HCT116 (cell line): ENCODE measurements around the gene CTSL.

Experiments used
- JUND ChIP-seq: IDR thresholded peaks from 2 replicates; pipeline ENCODE4 v1.6.1; 2012
- POLR2A ChIP-seq: IDR thresholded peaks from 2 replicates; pipeline ENCODE4 v1.7.0; 2011; ENCODE audit warnings: borderline replicate concordance; ENCODE audit not compliant: insufficient read depth, insufficient read length; ENCODE audit errors: extremely low read depth
- SP1 ChIP-seq: IDR thresholded peaks from 2 replicates; pipeline ENCODE4 v1.6.1; 2012; ENCODE audit warnings: low read depth
- ZFX ChIP-seq: fragments of 450-650 bp; IDR thresholded peaks from 2 replicates; pipeline ENCODE4 v1.6.1; 2017
- TF ChIP-seq, protein P1 (sequence below), 3 experiments: fragments of 200-600 bp in 1 of 3; sonication (generic) in 1 of 3; IDR thresholded peaks in 2 of 3; conservative IDR thresholded peaks in 1 of 3; 2 replicates each; pipeline ENCODE4 v1.5.1; 2012 to 2017; ENCODE audit warnings: low read depth in 2 of 3, low read length in 2 of 3, antibody characterized with exemption in 1 of 3, borderline replicate concordance in 1 of 3, control low read depth in 1 of 3, mild to moderate bottlenecking in 1 of 3, mixed read lengths in 1 of 3, mixed run types in 1 of 3, moderate library complexity in 1 of 3; ENCODE audit not compliant: insufficient read depth in 1 of 3

DNA sequence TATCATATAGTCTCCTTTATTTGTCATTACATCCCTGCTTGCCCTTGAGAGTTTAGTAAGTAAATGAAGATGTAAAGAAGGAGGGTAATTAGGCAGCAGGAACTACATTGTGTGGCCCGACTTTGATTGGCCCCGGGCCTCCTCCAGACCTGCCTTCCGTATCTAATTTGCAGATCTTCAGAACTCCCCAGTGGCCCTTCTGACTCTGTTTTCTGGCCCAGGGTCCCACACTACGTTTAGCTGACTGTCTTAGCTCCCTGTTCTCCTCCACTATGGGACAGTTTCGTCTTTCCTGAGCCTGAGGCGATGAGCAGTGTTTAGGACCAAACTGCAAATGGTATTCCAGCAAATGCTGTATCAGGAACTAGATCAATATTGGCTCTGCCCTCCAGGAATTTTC, 21.6 kb upstream of the CTSL start:
- TF ChIP-seq, protein P1, sequence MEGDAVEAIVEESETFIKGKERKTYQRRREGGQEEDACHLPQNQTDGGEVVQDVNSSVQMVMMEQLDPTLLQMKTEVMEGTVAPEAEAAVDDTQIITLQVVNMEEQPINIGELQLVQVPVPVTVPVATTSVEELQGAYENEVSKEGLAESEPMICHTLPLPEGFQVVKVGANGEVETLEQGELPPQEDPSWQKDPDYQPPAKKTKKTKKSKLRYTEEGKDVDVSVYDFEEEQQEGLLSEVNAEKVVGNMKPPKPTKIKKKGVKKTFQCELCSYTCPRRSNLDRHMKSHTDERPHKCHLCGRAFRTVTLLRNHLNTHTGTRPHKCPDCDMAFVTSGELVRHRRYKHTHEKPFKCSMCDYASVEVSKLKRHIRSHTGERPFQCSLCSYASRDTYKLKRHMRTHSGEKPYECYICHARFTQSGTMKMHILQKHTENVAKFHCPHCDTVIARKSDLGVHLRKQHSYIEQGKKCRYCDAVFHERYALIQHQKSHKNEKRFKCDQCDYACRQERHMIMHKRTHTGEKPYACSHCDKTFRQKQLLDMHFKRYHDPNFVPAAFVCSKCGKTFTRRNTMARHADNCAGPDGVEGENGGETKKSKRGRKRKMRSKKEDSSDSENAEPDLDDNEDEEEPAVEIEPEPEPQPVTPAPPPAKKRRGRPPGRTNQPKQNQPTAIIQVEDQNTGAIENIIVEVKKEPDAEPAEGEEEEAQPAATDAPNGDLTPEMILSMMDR (IDR thresholded peaks at IDR 0.05 in 2 of 3, conservative IDR thresholded peaks at IDR 0.05 in 1 of 3; ENCODE audit: borderline replicate concordance in 1 of 3, insufficient read depth in 1 of 3, low read depth in 2 of 3, low read length in 2 of 3) = no peak
- TF ChIP-seq POLR2A (no peak), ZFX (no peak), JUND (no peak), SP1 (no peak)
